ENCODE data around the gene SLC35F2. TPM values are rescaled to one million over a fixed set of nuclear protein-coding genes. Genes with fewer than 3 reads are reported as not detected.

The SLC35F2 gene
- total and polyA plus RNA-seq, 11 donors, result 0.22 to 2.1 (median 1.1) TPM

DNA sequence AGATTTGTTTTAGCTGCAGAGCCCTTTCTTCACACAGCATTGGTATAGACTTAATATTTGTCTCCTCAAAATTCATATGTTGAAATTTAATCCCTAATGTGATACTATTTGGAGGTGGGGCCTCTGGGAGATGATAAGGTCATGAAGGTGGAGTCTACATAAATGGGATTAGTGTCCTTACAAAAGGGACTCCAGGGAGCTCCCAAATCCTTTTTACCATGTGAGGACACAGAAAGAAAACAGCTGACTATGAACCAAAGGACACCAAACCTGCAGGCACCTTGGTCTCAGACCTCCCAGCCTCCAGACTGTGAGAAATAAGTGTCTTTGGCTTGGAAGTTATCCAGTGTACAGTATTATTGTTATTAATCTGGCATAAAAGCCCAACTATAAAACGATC lies 10.2 kb downstream of the SLC35F2 start:
- Histone ChIP-seq H3K36me3 (no peaks in the 10 kb centered on the region), H3K4me1 (no peaks in the 10 kb centered on the region), H3K4me3 (no peak overlapping the region), H3K9me3 (no peaks in the 10 kb centered on the region), H3K27ac (no peak overlapping the region), H3K27me3 (no peaks in the 10 kb centered on the region)
- DNase-seq, result no peak
- 55 to 72% (median 67%) methylated on average over 1 of the region's 1 CpG for WGBS, 4 donors
- no peak for ATAC-seq
- no peak for TF ChIP-seq POLR2A (IDR thresholded peaks at IDR 0.05)
- TF ChIP-seq, protein P1, sequence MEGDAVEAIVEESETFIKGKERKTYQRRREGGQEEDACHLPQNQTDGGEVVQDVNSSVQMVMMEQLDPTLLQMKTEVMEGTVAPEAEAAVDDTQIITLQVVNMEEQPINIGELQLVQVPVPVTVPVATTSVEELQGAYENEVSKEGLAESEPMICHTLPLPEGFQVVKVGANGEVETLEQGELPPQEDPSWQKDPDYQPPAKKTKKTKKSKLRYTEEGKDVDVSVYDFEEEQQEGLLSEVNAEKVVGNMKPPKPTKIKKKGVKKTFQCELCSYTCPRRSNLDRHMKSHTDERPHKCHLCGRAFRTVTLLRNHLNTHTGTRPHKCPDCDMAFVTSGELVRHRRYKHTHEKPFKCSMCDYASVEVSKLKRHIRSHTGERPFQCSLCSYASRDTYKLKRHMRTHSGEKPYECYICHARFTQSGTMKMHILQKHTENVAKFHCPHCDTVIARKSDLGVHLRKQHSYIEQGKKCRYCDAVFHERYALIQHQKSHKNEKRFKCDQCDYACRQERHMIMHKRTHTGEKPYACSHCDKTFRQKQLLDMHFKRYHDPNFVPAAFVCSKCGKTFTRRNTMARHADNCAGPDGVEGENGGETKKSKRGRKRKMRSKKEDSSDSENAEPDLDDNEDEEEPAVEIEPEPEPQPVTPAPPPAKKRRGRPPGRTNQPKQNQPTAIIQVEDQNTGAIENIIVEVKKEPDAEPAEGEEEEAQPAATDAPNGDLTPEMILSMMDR (IDR thresholded peaks at IDR 0.05), result no peak
- intact Hi-C loops (cut with DNase I), result no loop called here

DNA sequence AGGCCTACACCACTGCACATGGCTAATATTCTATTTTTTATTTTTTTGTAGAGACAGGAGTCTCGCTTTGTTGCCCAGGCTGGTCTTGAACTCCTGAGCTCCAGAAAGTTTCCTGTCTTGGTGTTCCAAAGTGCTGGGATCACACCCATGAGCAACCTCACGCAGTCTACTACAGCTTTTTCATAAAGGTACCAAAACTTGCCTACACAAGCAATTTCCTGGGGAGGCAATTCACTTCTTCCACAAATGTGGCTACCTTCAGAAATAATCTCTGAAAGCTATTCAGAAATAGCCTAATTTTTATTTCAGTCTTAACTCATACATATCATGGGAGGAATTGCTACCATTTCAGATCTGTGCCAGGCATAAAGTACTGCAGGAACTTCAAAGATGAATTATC lies 11.4 kb downstream of the SLC35F2 start:
- Histone ChIP-seq H3K36me3 (no peaks in the 10 kb centered on the region), H3K9me3 (no peaks in the 10 kb centered on the region), H3K4me1 (peaks cover 0 to 2% (median 0%) of the 10 kb centered on the region in 12 donors), H3K27ac (no peak overlapping the region), H3K4me3 (no peak overlapping the region), H3K27me3 (no peaks in the 10 kb centered on the region)
- intact Hi-C loops (cut with DNase I), result no loop called here
- no peak for TF ChIP-seq POLR2A (IDR thresholded peaks at IDR 0.05)
- TF ChIP-seq, protein P1 (IDR thresholded peaks at IDR 0.05), result no peak
- ATAC-seq (no peak), DNase-seq (no peak)
- 94 to 98% (median 96%) methylated on average over 2 of the region's 2 CpGs for WGBS, 4 donors

DNA sequence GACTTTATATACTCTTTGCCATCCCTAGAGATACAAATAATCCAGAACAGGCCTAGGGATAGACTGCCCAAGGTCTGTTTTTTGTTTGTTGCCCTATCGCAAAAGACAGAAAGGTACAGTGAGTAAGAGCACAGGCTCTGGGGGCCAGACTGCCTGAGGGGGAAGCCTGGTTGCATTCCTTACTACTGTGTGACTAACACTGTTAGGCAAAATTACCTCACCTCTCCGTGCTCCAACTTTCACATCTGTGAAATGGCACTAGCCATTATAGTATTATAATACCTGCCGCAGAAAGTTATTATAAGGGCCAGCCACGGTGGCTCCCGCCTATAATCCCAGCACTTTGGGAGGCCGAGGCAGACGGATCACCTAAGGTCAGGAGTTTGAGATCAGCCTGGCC lies 14.5 kb downstream of the SLC35F2 start:
- H3K36me3 ChIP-seq, result no peaks in the 10 kb centered on the region
- DNase-seq (no peak), ATAC-seq (no peak)
- H3K4me1 ChIP-seq, result peaks cover 0 to 29% (median 7%) of the 10 kb centered on the region in 12 donors
- no peaks in the 10 kb centered on the region for H3K9me3 ChIP-seq
- H3K27me3 ChIP-seq, result no peaks in the 10 kb centered on the region
- no peak overlapping the region for H3K27ac ChIP-seq
- TF ChIP-seq, protein P1 (IDR thresholded peaks at IDR 0.05), result no peak
- no peak for TF ChIP-seq POLR2A (IDR thresholded peaks at IDR 0.05)
- intact Hi-C loops (cut with DNase I), result no loop called here
- H3K4me3 ChIP-seq, result no peak overlapping the region
- 95 to 98% (median 97%) methylated on average over 7 of the region's 7 CpGs for WGBS, 4 donors

DNA sequence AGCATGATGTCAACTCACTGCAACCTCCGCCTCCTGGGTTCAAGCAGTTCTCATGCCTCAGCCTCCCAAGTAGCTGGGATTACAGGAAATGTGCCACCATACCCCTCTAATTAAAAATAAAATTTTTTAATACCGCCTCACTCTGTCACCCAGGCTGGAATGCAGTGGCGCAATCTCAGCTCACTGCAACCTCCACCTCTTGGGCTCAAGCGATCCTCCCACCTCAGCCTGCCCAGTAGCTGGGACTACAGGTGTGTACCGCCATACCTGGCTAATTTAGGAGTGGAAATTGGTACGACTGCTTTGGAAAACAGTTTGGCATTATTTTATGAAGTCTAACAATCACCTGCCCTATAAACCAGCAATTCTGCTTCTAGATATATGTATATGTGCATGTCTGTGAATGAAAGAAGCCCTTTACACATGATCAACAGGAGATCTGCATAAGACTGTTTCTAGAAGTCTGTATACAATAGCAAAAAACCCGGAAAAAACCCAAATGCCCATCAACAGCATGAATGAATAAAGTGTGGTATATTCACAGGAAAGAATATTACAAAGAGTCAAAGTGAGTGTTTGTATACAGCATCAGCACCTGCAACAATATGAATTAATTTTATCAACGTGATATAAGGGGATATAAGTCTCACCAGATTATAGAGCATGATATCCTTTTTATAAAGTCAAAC lies 16.0 kb downstream of the SLC35F2 start:
- H3K9me3 ChIP-seq, result no peaks in the 10 kb centered on the region
- H3K36me3 ChIP-seq, result no peaks in the 10 kb centered on the region
- 87 to 95% (median 91%) methylated on average over 8 of the region's 8 CpGs for WGBS, 4 donors
- ATAC-seq, result no peak
- no peak overlapping the region for H3K4me3 ChIP-seq
- peaks cover 0 to 29% (median 7%) of the 10 kb centered on the region in 12 donors for H3K4me1 ChIP-seq
- DNase-seq, result no peak
- TF ChIP-seq POLR2A (IDR thresholded peaks at IDR 0.05), result no peak
- TF ChIP-seq, protein P1 (IDR thresholded peaks at IDR 0.05), result no peak
- intact Hi-C loops (cut with DNase I), result no loop called here
- H3K27ac ChIP-seq, result no peak overlapping the region
- H3K27me3 ChIP-seq, result no peaks in the 10 kb centered on the region
